GM23248 (cell line): ENCODE data around the gene FAM131A.

Source experiments
- EZH2 ChIP-seq: fragments of 200-600 bp; sonication (generic); IDR thresholded peaks from 2 replicates; pipeline ENCODE4 v1.6.1; 2018; ENCODE audit warnings: antibody characterized with exemption, mild to moderate bottlenecking; ENCODE audit not compliant: insufficient read depth, poor library complexity, severe bottlenecking
- EZH2phosphoT487 ChIP-seq: fragments of 200-600 bp; sonication (generic); IDR thresholded peaks from 2 replicates; pipeline ENCODE4 v1.6.1; 2018; ENCODE audit warnings: antibody characterized with exemption, moderate library complexity, mild to moderate bottlenecking, low read depth; ENCODE audit not compliant: insufficient read depth

- TF ChIP-seq EZH2 (no peak), EZH2phosphoT487 (no peak)
Measured at GRCh38 chr3:184316792-184317191, 20.6 kb upstream of the FAM131A start.
